K562 (cell line): Measurements from ENCODE around the gene EBF4. TPM values are rescaled to one million over a fixed set of nuclear protein-coding genes. Genes with fewer than 3 reads are reported as not detected.
A peak's percentile ranks its signal among the peaks of the same experiment; 100 is the strongest.

Source experiments
- ATAC-seq: fragments of 200-7000 bp; cut with Tn5 transposase; 3 replicates; pipeline ENCODE4 v1.9.1; 2020; ENCODE audit warnings: moderate library complexity
- BruUV-seq: library from RNA; stranded (reverse); fragments of 400-500 nt; replicated peaks from 2 replicates; lab custom pipeline; 2021; lab: Mats Ljungman, UMichigan
- CTCF ChIA-PET: fragments of 300-600 bp; formaldehyde crosslinking; extraction: SDS; loops from one replicate; lab custom pipeline; 2021; ENCODE audit warnings: low intra/inter-chr PET ratio; lab: Yijun Ruan, JAX
- POLR2A ChIA-PET: fragments of 300-600, 350-650 bp; sonication (Branson Sonifier 250); formaldehyde crosslinking; extraction: SDS; loops from one replicate; lab custom pipeline; 2021; ENCODE audit warnings: antibody characterized with exemption, inconsistent platforms; lab: Yijun Ruan, JAX
- DNase-seq, 4 experiments: peaks; one replicate each; pipeline versions ENCODE4 v3.0.0 to v3.0.0-alpha.2; 2011 to 2018; ENCODE audit warnings: low spot score in 3 of 4, mixed read lengths in 3 of 4; ENCODE audit errors: extremely low read depth in 1 of 4
- FAIRE-seq: peaks from 2 replicates; lab custom pipeline; 2011; peaks lifted over from hg19 to GRCh38; lab: Jason Lieb, UNC
- H2AFZ ChIP-seq: 2 replicates; pipeline ENCODE4 v1.6.0; 2011; ENCODE audit warnings: low read depth, low read length, control low read depth, inconsistent platforms
- H3K27ac ChIP-seq: fragments of 200-600 bp; 3 replicates; pipeline ENCODE4 v1.8.0; 2011; ENCODE audit warnings: low read depth, mild to moderate bottlenecking, control low read depth, inconsistent platforms, low read length, moderate library complexity, mixed read lengths; ENCODE audit errors: extremely low read depth
- H3K27me3 ChIP-seq, 2 experiments: fragments of 300-600 bp in 1 of 2; 2 replicates in 1 of 2; 3 replicates in 1 of 2; pipeline versions ENCODE4 v1.6.0 to v1.8.0; 2011; ENCODE audit warnings: inconsistent platforms in 2 of 2, low read length in 2 of 2, mild to moderate bottlenecking in 1 of 2, mixed read lengths in 1 of 2, moderate library complexity in 1 of 2; ENCODE audit not compliant: control insufficient read depth in 2 of 2, insufficient read depth in 2 of 2
- H3K36me3 ChIP-seq: fragments of 300-600 bp; 3 replicates; pipeline ENCODE4 v1.8.0; 2011; ENCODE audit warnings: mild to moderate bottlenecking, low read length, inconsistent platforms; ENCODE audit not compliant: control insufficient read depth, insufficient read depth
- H3K4me1 ChIP-seq, 2 experiments: fragments of 200-600 bp in 1 of 2; replicated peaks in 1 of 2; 2 replicates in 1 of 2; 3 replicates in 1 of 2; pipeline versions ENCODE4 v1.5.1 to v1.8.0; 2011; ENCODE audit warnings: inconsistent platforms in 2 of 2, low read length in 2 of 2, mild to moderate bottlenecking in 1 of 2, mixed read lengths in 1 of 2, moderate library complexity in 1 of 2; ENCODE audit not compliant: control insufficient read depth in 2 of 2, insufficient read depth in 2 of 2
- H3K4me2 ChIP-seq: 2 replicates; pipeline ENCODE4 v1.6.1; 2011; ENCODE audit warnings: low read length, control low read depth, inconsistent platforms, mixed read lengths; ENCODE audit not compliant: insufficient read depth
- H3K4me3 ChIP-seq: fragments of 200-600 bp; sonication (generic), shearing (Covaris generic); 2 replicates; pipeline ENCODE4 v1.5.1; 2016; ENCODE audit warnings: control low read depth, inconsistent platforms
- H3K79me2 ChIP-seq: fragments of 200-600 bp; 3 replicates; pipeline ENCODE4 v1.8.0; 2011; ENCODE audit warnings: low read length, inconsistent platforms; ENCODE audit not compliant: control insufficient read depth, insufficient read depth
- H3K9ac ChIP-seq, 2 experiments: 2 replicates each; pipeline versions ENCODE4 v1.6.0 to v1.6.1; 2011; ENCODE audit warnings: low read depth in 2 of 2, low read length in 2 of 2, control low read depth in 1 of 2, inconsistent platforms in 1 of 2, mild to moderate bottlenecking in 1 of 2, mixed read lengths in 1 of 2; ENCODE audit not compliant: insufficient read depth in 1 of 2
- H3K9me1 ChIP-seq: one replicate; pipeline ENCODE4 v1.6.0; 2011; ENCODE audit warnings: inconsistent platforms, mild to moderate bottlenecking, low read length, moderate library complexity; ENCODE audit not compliant: control insufficient read depth, insufficient read depth
- H3K9me3 ChIP-seq: replicated peaks from 2 replicates; pipeline ENCODE4 v1.5.1; 2011; ENCODE audit warnings: low read depth, low read length, inconsistent platforms; ENCODE audit not compliant: control insufficient read depth, insufficient read depth
- H4K20me1 ChIP-seq: replicated peaks from 2 replicates; pipeline ENCODE4 v1.6.1; 2011; ENCODE audit warnings: low read length, inconsistent platforms, mixed read lengths; ENCODE audit not compliant: control insufficient read depth, insufficient read depth
- ARID4B ChIP-seq: sonication (generic); formaldehyde crosslinking; IDR thresholded peaks from 2 replicates; pipeline ENCODE4 v1.8.0; 2022; ENCODE audit warnings: mild to moderate bottlenecking, missing genetic modification reagents
- CBFA2T2 ChIP-seq: fragments of 450-650 bp; conservative IDR thresholded peaks from 2 replicates; pipeline ENCODE4 v1.6.1; 2017; ENCODE audit warnings: mild to moderate bottlenecking
- CBX2 ChIP-seq: fragments of 200-600 bp; sonication (generic); IDR thresholded peaks from one replicate; pipeline ENCODE4 v1.6.1; 2012; ENCODE audit warnings: mild to moderate bottlenecking, low read length, inconsistent platforms; ENCODE audit not compliant: insufficient read depth, poor library complexity, severe bottlenecking
- FOXA1 ChIP-seq: fragments of 450-650 bp; IDR thresholded peaks from 2 replicates; pipeline ENCODE4 v1.6.1; 2016; ENCODE audit warnings: mild to moderate bottlenecking, borderline replicate concordance
- MEIS2 ChIP-seq: fragments of 450-650 bp; IDR thresholded peaks from 2 replicates; pipeline ENCODE4 v1.6.1; 2014; ENCODE audit warnings: mild to moderate bottlenecking; ENCODE audit not compliant: partially characterized antibody
- PBX2 ChIP-seq, 2 experiments: IDR thresholded peaks in 1 of 2; conservative IDR thresholded peaks in 1 of 2; 2 replicates each; pipeline ENCODE4 v1.6.1; 2016; ENCODE audit warnings: low read depth in 2 of 2, mild to moderate bottlenecking in 1 of 2, missing compliant biosample characterization in 1 of 2, missing genetic modification characterization in 1 of 2, moderate library complexity in 1 of 2
- PKNOX1 ChIP-seq: fragments of 450-650 bp; IDR thresholded peaks from 2 replicates; pipeline ENCODE4 v1.6.1; 2016
- THRA ChIP-seq: fragments of 450-650 bp; IDR thresholded peaks from 2 replicates; pipeline ENCODE4 v1.6.1; 2017; ENCODE audit warnings: mild to moderate bottlenecking, moderate library complexity
- TSC22D4 ChIP-seq: fragments of 450-650 bp; IDR thresholded peaks from 2 replicates; pipeline ENCODE4 v1.6.1; 2016; ENCODE audit warnings: missing genetic modification characterization, missing biosample characterization, control low read depth
- ZNF316 ChIP-seq: fragments of 450-650 bp; IDR thresholded peaks from 2 replicates; pipeline ENCODE4 v1.6.1; 2016
- WGBS: fragments of 100-300 bp; shearing (Covaris generic); methylation state at CpG from one replicate; pipeline ENCODE4 v1.1.6; 2016; ENCODE audit warnings: low coverage, mixed read lengths; ENCODE audit not compliant: insufficient coverage; ENCODE audit errors: missing lambda C conversion rate; 5-methylcytosine and 5-hydroxymethylcytosine counted together
- in situ Hi-C: fragments of 300-500 bp; cut with MboI; formaldehyde crosslinking; loops from 4 replicates; pipeline ENCODE4 v1.15.0; 2018; ENCODE audit warnings: inconsistent platforms, mixed read lengths
- intact Hi-C: fragments of 100-400 bp; cut with micrococcal nuclease; formaldehyde crosslinking; loops from 2 replicates; pipeline ENCODE4 v1.14.2; 2022
- polyA plus RNA-seq, 8 experiments: library from polyadenylated mRNA; depleted of rRNA in 4 of 8; stranded (reverse) in 5 of 8; unstranded in 3 of 8; fragments of >200 nt; fragmentation: Nextera tagmentation in 2 of 8; fragmentation: Illumina TruSeq in 1 of 8; extraction: Ambion mirVana in 2 of 8; extraction: Trizol in 1 of 8; gene quantifications; 2 replicates each; pipeline versions ENCODE4 v1.2.1 to v1.2.3, GENCODE V29; 2011 to 2014; ENCODE audit warnings: inconsistent platforms in 1 of 8, missing spikeins in 1 of 8
- total RNA-seq, 7 experiments: library from RNA; depleted of rRNA in 6 of 7; stranded (reverse); fragments of >200 nt in 6 of 7; fragmentation: Illumina TruSeq in 2 of 7; extraction: Trizol in 2 of 7; gene quantifications; 2 replicates each; pipeline versions ENCODE4 v1.2.1 to v1.2.3, GENCODE V29; 2011 to 2021; ENCODE audit warnings: low replicate concordance in 1 of 7

EBF4 gene
- total and polyA plus RNA-seq, 9 of the 15 experiments (the other 6 are each of a cell fraction or from before 2014, with no cell fraction given): 0.09 TPM; not detected in 8

GRCh38 chr20:2780948-2781347 is 88.4 kb downstream of the EBF4 start (continued):
- no peak for TF ChIP-seq ARID4B (CRISPR knock-in tag)

GRCh38 chr20:2783908-2784566 is 91.5 kb downstream of the EBF4 start:
- Histone ChIP-seq H3K4me2 (no peak overlapping the region), H2AFZ (no peak overlapping the region), H3K27ac (no peak overlapping the region), H3K27me3 (peaks cover 0 to 9% of the 10 kb centered on the region in 2 experiments; a peak in 2 of 5 replicates), H3K9me3 (no peaks in the 10 kb centered on the region), H3K9me1 (no peaks in the 10 kb centered on the region), H3K79me2 (no peaks in the 10 kb centered on the region), H3K36me3 (no peaks in the 10 kb centered on the region), H3K9ac (no peak overlapping the region), H3K4me1 (no peaks in the 10 kb centered on the region), H3K4me3 (no peak overlapping the region), H4K20me1 (no peaks in the 10 kb centered on the region)
- in situ Hi-C loops (no loop called here), intact Hi-C loops (no loop called here)
- POLR2A ChIA-PET: no interaction called here
- FAIRE-seq (no peak), ATAC-seq (no peak), DNase-seq (no peak)
- WGBS: 3% methylated on average over 6 of the region's 6 CpGs
- CTCF ChIA-PET: no interaction called here
- BruUV-seq: no TSS peak
- TF ChIP-seq FOXA1 (no peak), CBFA2T2 (no peak), PKNOX1 (peak; percentile 89), ZNF316 (no peak), CBX2 (no peak), MEIS2 (peak; percentile 17), THRA (no peak), TSC22D4 (tag) (no peak), PBX2 (CRISPR knock-in tag; IDR thresholded peaks at IDR 0.05; ENCODE audit: low read depth) (no peak), PBX2 (tag; conservative IDR thresholded peaks at IDR 0.05; ENCODE audit: low read depth) (0 out of 2 replicates have a peak, but pooled peaks have one; percentile 14)
